ENCODE data around the gene RNF40.
"Not testable (repeated sequence)": the region's sequence is repeated elsewhere in the genome, so short reads cannot be mapped to it uniquely, and the experiment has no call there.

RNF40 gene

DNA sequence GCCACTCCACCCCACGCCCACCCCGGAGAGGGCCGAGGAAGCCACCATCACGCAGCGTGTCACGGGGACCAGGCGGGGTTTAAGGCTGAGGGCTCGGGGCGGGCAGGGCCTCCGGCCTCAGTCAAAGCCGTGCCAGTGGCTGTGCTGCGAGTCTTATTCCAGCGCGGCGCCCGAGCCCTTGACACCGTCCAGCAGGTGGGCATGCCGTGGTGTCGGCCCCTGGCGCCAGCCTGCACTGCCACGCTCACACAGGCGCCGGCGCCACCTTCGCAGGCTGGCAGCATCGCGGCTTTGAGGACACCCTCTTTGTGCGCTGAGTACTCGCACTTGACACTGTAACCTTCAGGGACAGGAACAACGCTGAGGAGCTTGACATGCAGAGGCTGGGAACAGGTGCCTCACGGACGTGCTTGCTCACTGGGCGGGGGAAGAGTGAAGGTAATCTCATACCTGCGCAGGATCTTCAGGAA is 58.9 kb downstream of the RNF40 start:
- DNase-seq (ENCODE audit: low read depth in 3 of 3): no peak

DNA sequence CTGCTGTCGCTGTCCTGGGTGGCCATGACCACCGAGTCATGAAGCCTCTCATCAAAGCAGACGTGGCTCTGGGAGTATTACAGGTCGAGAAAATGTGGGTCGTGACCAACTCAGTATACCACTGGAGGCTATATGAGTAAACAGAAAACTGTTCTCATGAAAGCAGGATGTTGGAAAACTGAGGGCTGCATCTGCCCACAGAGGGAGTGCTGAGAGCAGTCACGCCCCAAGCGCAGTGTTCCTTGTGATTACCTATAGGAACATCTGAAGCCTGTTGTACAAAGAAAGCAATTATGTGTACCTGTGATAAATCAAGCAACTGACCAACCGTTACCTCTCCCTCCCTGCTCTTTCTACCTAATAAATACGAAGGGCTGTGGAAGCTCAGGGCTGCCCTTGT is 59.3 kb downstream of the RNF40 start:
- not testable (repeated sequence) for DNase-seq (ENCODE audit: low read depth in 3 of 3)

DNA sequence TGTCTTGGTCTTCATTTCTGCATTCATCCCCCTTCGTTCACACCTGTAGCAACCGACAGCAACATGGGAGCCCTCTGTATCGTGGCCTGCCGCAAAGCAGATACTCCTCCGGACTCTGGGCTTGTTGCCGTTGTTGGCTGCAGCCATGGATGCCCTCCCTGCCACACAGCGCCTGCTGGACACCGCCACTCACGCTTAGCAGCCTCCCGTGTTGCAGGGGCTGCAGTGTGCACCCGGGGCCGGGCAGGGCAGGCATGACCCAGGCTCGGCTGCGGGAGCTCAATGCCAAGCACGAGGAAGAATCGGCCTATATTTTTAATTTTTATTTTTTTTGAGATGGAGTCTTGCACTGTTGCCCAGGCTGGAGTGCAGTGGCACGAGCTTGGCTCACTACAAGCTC is 59.8 kb downstream of the RNF40 start:
- DNase-seq (ENCODE audit: low read depth in 3 of 3): no peak

Measured in stimulated activated CD4-positive, alpha-beta T cell treated with anti-CD3 and anti-CD28 coated beads, TNF-alpha, amount 100 ng/mL, for 24 hours (primary cell).